BJ (cell line): ENCODE measurements around the gene ZBTB46. TPM values are rescaled to one million over a fixed set of nuclear protein-coding genes. Genes with fewer than 3 reads are reported as not detected.

Source experiments
- CTCF ChIA-PET: fragments of 350-600 bp; formaldehyde crosslinking; extraction: SDS; loops from one replicate; lab custom pipeline; 2021; ENCODE audit warnings: antibody characterized with exemption, inconsistent platforms; lab: Yijun Ruan, JAX
- POLR2A ChIA-PET: fragments of 300-600 bp; sonication (Branson Sonifier 250); formaldehyde crosslinking; extraction: SDS; loops from one replicate; lab custom pipeline; 2021; ENCODE audit warnings: antibody characterized with exemption; lab: Charles Lee
- DNase-seq: peaks from one replicate; pipeline ENCODE4 v3.0.0-alpha.2; 2011; ENCODE audit warnings: low read depth
- H3K27me3 ChIP-seq: 2 replicates; pipeline ENCODE4 v1.6.0; 2011; ENCODE audit warnings: low read length; ENCODE audit not compliant: control insufficient read depth, insufficient read depth
- H3K36me3 ChIP-seq: 2 replicates; pipeline ENCODE4 v1.5.1; 2011; ENCODE audit warnings: low read length; ENCODE audit not compliant: control insufficient read depth, insufficient read depth
- H3K4me3 ChIP-seq: 2 replicates; pipeline ENCODE4 v1.5.1; 2011; ENCODE audit warnings: low read depth, mild to moderate bottlenecking, control low read depth, low read length
- polyA plus RNA-seq: library from polyadenylated mRNA; depleted of rRNA; stranded (reverse); fragments of >200 nt; gene quantifications from 2 replicates; pipeline ENCODE4 v1.2.3, GENCODE V29; 2011
- TF ChIP-seq, protein P1 (sequence below): IDR thresholded peaks from 2 replicates; pipeline ENCODE4 v1.5.1; 2011; ENCODE audit warnings: low read depth, mild to moderate bottlenecking, control low read depth, inconsistent platforms, low read length, moderate library complexity; ENCODE audit not compliant: insufficient read depth

ZBTB46 gene
- polyA plus RNA-seq, 1 experiment: 0.32 TPM

DNA sequence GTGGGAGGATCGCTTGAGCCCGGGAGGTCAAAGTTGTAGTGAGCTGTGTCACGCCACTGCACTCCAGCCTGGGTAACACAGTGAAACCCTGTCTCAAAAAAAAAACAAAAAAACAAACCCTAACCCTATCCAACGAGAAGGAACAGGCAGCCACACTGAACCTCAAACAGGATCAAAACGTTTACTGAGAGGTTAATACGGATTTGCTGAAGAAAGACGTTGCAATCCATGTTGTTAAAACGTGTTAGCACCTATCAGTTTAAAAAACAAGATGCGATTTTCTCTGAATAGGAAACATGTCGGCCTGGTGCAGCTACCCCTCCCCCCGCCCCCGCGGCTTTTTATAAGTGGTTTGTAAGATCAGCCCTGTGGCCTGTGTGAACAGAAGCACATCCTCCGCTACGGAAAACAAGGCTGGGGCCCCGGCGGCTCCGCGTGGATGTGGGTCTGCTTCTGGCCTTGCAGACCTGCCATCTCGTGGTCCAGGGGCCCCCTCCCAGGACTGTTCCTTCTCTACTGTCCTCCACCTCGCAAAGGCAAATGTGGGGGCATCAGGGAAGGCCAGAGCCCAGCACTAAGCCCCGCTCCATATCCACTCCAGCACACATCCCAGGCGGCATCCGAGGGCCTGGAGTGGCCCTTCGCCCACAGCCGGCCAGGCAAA lies 80.1 kb downstream of the ZBTB46 start:
- Histone ChIP-seq H3K36me3 (no peaks in the 10 kb centered on the region), H3K4me3 (no peak overlapping the region), H3K27me3 (no peaks in the 10 kb centered on the region; the same call in 1 of the 2 replicates)
- DNase-seq: no peak
- ChIA-PET POLR2A (no interaction called here), CTCF (interaction anchor here (0.6 kb wide), 2 partner anchors 17 to 223 kb away, joined by 3 to 4 read pairs; no protein-coding TSS in a partner anchor)
- TF ChIP-seq, protein P1, sequence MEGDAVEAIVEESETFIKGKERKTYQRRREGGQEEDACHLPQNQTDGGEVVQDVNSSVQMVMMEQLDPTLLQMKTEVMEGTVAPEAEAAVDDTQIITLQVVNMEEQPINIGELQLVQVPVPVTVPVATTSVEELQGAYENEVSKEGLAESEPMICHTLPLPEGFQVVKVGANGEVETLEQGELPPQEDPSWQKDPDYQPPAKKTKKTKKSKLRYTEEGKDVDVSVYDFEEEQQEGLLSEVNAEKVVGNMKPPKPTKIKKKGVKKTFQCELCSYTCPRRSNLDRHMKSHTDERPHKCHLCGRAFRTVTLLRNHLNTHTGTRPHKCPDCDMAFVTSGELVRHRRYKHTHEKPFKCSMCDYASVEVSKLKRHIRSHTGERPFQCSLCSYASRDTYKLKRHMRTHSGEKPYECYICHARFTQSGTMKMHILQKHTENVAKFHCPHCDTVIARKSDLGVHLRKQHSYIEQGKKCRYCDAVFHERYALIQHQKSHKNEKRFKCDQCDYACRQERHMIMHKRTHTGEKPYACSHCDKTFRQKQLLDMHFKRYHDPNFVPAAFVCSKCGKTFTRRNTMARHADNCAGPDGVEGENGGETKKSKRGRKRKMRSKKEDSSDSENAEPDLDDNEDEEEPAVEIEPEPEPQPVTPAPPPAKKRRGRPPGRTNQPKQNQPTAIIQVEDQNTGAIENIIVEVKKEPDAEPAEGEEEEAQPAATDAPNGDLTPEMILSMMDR: no peak

DNA sequence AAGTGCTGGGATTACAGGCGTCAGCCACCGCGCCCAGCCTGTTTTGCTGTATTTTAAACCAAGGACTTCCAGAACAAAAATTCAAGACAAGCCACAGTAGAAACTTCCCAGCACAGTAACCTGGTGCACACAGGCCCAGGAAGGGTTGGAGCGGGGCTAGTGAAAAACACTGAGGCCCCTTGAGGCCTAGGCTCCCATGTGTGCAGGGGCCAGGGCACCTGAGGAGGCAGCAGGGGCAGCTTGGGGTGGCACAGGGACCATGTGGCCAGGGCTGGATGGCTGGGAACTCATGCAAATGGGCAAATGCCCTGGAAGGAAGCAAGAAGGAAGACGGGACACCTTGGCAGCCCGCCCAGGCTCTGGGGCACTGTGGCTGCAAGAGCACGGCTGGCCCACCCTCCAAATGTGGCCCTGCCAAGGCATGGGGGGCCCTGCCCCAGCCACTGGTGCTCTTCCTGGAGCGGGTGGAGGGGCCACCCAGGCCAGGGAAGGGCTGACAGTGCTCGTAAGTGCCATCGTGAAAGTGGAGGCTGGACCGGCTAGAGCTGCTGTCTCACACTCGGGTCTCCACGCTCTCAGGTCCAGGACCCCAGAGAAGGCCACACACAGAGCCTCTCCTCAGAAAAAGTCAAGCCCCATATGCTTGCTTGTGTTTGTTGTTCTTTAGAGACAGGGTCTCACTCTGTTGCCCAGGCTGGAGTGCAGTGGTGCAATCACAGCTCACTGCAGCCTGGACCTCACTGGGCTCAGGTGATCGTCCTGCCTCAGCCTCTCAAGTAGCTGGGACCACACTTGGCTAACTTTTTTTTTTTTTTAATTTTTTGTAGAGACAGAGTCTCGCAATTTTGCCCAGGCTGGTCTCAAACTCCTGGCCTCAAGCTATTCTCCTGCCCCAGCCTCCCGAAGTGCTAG lies 81.2 kb downstream of the ZBTB46 start:
- POLR2A ChIA-PET: no interaction called here
- no peaks in the 10 kb centered on the region for H3K36me3 ChIP-seq
- CTCF ChIA-PET: no interaction called here
- DNase-seq: no peak
- H3K27me3 ChIP-seq: no peaks in the 10 kb centered on the region
- H3K4me3 ChIP-seq: no peak overlapping the region
- TF ChIP-seq, protein P1: no peak

DNA sequence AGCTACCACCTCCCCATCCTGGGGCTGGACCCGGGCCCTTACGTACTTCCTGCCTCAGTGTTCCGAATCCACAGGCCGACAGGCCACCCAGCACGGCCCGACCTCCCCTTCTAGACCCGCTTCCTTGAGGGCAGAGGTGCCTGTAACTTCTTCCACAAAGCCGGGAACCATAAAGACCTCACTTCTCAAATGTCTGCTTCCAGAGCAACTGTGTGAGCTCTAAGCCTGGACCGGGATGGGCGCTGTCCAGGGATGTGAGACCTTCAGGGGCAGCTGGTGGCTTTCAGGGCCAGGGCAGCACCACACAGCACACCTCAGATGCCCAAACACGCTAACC lies 82.2 kb downstream of the ZBTB46 start:
- CTCF ChIA-PET: interaction anchor here (1.1 to 1.4 kb wide), 2 partner anchors 27 to 36 kb away, joined by 3 read pairs; no protein-coding TSS in a partner anchor

DNA sequence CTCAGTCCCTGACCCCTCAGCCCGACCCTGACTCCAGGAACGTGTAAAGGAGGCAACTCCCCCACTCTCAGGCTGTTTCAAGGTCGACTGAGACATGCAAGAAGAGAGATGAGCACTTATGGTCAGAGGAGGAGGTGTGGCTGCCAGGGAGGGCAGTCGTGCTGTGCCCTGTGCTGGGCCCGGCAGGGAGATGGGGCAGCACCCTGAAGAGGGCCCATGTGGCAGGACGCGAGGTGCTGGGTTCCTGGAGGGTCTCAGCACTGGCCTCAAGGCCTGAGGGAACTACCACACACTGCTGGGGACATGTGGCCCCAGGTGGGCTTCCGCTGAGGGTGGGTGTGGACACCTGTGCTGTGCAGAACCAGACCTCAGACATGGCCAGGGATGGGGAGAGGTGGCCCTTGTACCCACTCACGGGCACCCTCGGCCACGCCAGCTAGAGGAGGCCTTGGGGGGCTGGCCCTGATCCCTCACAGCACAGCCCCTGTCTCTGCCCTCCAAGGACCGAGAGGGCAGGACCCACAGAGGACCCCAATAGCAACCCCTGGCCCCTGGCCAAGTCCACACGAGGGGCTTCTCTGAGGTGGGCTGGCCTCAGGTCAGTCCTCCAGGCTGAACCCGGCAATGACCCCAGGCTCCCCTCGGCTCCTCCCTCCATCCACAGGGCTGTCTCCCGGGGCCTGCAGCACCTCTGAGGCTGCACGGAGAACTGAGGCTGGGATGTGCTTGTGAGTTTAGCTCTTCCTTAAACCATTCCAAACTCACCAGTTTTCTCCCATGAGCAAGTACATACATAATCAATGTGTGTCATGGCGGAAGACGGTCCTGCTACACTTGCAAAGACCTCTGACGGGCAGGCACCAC lies 82.8 kb downstream of the ZBTB46 start:
- TF ChIP-seq, protein P1: no peak
- H3K36me3 ChIP-seq: peaks cover 2% of the 10 kb centered on the region; the same call in 1 of the 2 replicates
- H3K27me3 ChIP-seq: no peaks in the 10 kb centered on the region
- ChIA-PET POLR2A (no interaction called here), CTCF (interaction anchor here (0.6 to 1.4 kb wide), 3 partner anchors 12 to 37 kb away, joined by 3 to 4 read pairs (median 3); no protein-coding TSS in a partner anchor)
- no peak overlapping the region for H3K4me3 ChIP-seq
- no peak for DNase-seq

More for the DNA sequence above, 82.2 kb downstream of the ZBTB46 start:
- DNase-seq: no peak
- TF ChIP-seq, protein P1: no peak
- no peaks in the 10 kb centered on the region for H3K36me3 ChIP-seq
- no peaks in the 10 kb centered on the region for H3K27me3 ChIP-seq
- no peak overlapping the region for H3K4me3 ChIP-seq
- POLR2A ChIA-PET: no interaction called here
